SK-N-SH treated with all-trans-retinoic acid at 6 μM for 48 hours (cell line): Measurements from ENCODE around the gene SCGB1D1.

ENCODE experiments used
- ARNTL ChIP-seq: fragments of 450-650 bp; formaldehyde crosslinking; IDR thresholded peaks from 2 replicates; pipeline ENCODE4 v1.5.0; 2020; ENCODE audit warnings: low read depth, mild to moderate bottlenecking, moderate library complexity, borderline replicate concordance
- CSDC2 ChIP-seq: fragments of 250-450 bp; sonication (Bioruptor Pico); IDR thresholded peaks from 2 replicates; pipeline ENCODE4 v1.5.0; 2020; ENCODE audit warnings: mild to moderate bottlenecking, moderate library complexity
- GLIS3 ChIP-seq: fragments of 250-450 bp; sonication (Bioruptor Pico); IDR thresholded peaks from 2 replicates; pipeline ENCODE4 v1.5.0; 2020; ENCODE audit warnings: mild to moderate bottlenecking, moderate library complexity
- ISL1 ChIP-seq: fragments of 250-450 bp; sonication (Bioruptor Pico); IDR thresholded peaks from 2 replicates; pipeline ENCODE4 v2.1.2; 2022; ENCODE audit warnings: mild to moderate bottlenecking, moderate library complexity
- OSR1 ChIP-seq: fragments of 250-450 bp; sonication (Bioruptor Pico); IDR thresholded peaks from 2 replicates; pipeline ENCODE4 v1.8.0; 2022; ENCODE audit warnings: moderate library complexity, mild to moderate bottlenecking, inconsistent platforms
- SNAI2 ChIP-seq: fragments of 250-450 bp; sonication (Bioruptor Pico); IDR thresholded peaks from 2 replicates; pipeline ENCODE4 v1.5.0; 2020; ENCODE audit warnings: mild to moderate bottlenecking, moderate library complexity
- TOX ChIP-seq: fragments of 250-450 bp; sonication (Bioruptor Pico); IDR thresholded peaks from 2 replicates; pipeline ENCODE4 v1.8.0; 2021; ENCODE audit warnings: mild to moderate bottlenecking, moderate library complexity, borderline replicate concordance
- ZC3H10 ChIP-seq: fragments of 250-450 bp; sonication (Bioruptor Pico); IDR thresholded peaks from 2 replicates; pipeline ENCODE4 v1.5.1; 2021; ENCODE audit warnings: mild to moderate bottlenecking, moderate library complexity
- ZFP3 ChIP-seq: fragments of 250-450 bp; sonication (Bioruptor Pico); IDR thresholded peaks from 2 replicates; pipeline ENCODE4 v1.5.0; 2020; ENCODE audit warnings: mild to moderate bottlenecking, moderate library complexity
- ZNF565 ChIP-seq: fragments of 450-650 bp; formaldehyde crosslinking; conservative IDR thresholded peaks from 2 replicates; pipeline ENCODE4 v1.5.0; 2020; ENCODE audit warnings: low read depth, mild to moderate bottlenecking, moderate library complexity
- TF ChIP-seq, protein P1 (sequence below): fragments of 250-450 bp; sonication (Bioruptor Pico); IDR thresholded peaks from 2 replicates; pipeline ENCODE4 v1.5.1; 2020; ENCODE audit warnings: low read depth, mild to moderate bottlenecking, moderate library complexity
- TF ChIP-seq, protein P2 (sequence below): fragments of 250-450 bp; sonication (Bioruptor Pico); IDR thresholded peaks from 2 replicates; pipeline ENCODE4 v1.5.1; 2021; ENCODE audit warnings: mild to moderate bottlenecking, moderate library complexity

DNA sequence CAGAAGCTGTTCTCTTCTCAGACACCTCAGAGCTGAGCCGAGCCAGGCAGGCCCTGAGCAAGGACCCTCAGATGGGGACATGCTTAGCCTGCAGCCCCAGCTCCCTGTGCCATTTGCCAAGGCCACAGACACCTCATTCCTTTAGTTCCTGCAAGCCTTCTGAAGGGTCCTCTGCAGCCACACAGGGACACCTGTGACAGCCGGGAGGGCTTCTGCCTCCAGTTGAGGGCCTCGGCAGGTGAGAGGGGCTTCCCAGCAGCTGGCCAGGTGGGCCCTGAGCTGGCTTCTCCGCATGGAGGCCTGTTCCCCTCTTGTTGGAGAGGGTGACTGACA is 48.0 kb upstream of the SCGB1D1 start:
- no peak for TF ChIP-seq ISL1 (CRISPR knock-in tag)
- no peak for TF ChIP-seq ARNTL (CRISPR knock-in tag)
- no peak for TF ChIP-seq OSR1 (CRISPR knock-in tag)
- no peak for TF ChIP-seq ZC3H10 (CRISPR knock-in tag)
- no peak for TF ChIP-seq GLIS3 (CRISPR knock-in tag)
- no peak for TF ChIP-seq TOX (CRISPR knock-in tag)
- no peak for TF ChIP-seq ZNF565 (CRISPR knock-in tag)
- TF ChIP-seq CSDC2 = no peak
- TF ChIP-seq, protein P1, sequence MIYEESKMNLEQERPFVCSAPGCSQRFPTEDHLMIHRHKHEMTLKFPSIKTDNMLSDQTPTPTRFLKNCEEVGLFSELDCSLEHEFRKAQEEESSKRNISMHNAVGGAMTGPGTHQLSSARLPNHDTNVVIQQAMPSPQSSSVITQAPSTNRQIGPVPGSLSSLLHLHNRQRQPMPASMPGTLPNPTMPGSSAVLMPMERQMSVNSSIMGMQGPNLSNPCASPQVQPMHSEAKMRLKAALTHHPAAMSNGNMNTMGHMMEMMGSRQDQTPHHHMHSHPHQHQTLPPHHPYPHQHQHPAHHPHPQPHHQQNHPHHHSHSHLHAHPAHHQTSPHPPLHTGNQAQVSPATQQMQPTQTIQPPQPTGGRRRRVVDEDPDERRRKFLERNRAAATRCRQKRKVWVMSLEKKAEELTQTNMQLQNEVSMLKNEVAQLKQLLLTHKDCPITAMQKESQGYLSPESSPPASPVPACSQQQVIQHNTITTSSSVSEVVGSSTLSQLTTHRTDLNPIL (CRISPR knock-in tag) = no peak
- TF ChIP-seq SNAI2 (CRISPR knock-in tag) = no peak
- TF ChIP-seq, protein P2, sequence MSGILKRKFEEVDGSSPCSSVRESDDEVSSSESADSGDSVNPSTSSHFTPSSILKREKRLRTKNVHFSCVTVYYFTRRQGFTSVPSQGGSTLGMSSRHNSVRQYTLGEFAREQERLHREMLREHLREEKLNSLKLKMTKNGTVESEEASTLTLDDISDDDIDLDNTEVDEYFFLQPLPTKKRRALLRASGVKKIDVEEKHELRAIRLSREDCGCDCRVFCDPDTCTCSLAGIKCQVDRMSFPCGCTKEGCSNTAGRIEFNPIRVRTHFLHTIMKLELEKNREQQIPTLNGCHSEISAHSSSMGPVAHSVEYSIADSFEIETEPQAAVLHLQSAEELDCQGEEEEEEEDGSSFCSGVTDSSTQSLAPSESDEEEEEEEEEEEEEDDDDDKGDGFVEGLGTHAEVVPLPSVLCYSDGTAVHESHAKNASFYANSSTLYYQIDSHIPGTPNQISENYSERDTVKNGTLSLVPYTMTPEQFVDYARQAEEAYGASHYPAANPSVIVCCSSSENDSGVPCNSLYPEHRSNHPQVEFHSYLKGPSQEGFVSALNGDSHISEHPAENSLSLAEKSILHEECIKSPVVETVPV (CRISPR knock-in tag) = no peak
- no peak for TF ChIP-seq ZFP3 (CRISPR knock-in tag)
